AG09309 (cell line): Measurements from ENCODE around the gene HOXC10.

ENCODE experiments used
- DNase-seq: peaks from one replicate; pipeline ENCODE4 v3.0.0-alpha.2; 2010; ENCODE audit warnings: low read depth
- H3K4me3 ChIP-seq: 2 replicates; pipeline ENCODE4 v1.5.1; 2011; ENCODE audit warnings: mild to moderate bottlenecking, low read depth, low read length, moderate library complexity; ENCODE audit not compliant: control insufficient read depth
- TF ChIP-seq, protein P1 (sequence below): IDR thresholded peaks from 2 replicates; pipeline ENCODE4 v1.5.1; 2011; ENCODE audit warnings: mild to moderate bottlenecking, low read depth, low read length, inconsistent platforms; ENCODE audit not compliant: insufficient read depth, control insufficient read depth; ENCODE audit errors: missing control alignments

Gene HOXC10

DNA sequence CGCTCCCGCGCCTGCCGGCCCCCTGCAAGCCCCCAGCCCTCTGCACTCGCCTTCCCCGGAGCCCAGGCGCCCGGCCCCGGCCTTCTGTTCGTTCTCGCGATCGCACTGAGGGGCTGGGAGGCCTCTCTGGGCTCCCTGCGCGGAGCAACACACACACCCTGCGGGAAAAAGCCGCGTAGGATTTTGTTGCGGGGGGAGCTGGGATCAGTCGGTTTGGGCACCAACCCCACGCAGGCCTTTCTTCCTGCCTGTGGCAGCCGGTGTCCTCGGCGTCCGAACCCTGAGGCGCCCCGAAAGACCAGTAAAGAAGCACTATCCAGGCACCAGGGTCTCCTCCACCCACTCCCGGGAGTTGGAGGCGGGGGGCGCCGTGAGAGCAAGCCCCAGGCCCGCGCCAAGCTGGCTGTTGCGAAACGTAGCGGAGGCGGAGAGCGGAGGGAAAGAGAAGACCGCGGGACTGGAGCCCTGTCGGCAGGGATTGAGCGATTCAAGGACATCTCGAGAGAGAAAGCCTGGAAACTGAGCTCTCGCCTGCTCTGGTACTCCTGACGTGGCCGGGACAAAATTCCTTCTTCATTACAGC, 46.0 kb downstream of the HOXC10 start:
- no peak for DNase-seq
- TF ChIP-seq, protein P1, sequence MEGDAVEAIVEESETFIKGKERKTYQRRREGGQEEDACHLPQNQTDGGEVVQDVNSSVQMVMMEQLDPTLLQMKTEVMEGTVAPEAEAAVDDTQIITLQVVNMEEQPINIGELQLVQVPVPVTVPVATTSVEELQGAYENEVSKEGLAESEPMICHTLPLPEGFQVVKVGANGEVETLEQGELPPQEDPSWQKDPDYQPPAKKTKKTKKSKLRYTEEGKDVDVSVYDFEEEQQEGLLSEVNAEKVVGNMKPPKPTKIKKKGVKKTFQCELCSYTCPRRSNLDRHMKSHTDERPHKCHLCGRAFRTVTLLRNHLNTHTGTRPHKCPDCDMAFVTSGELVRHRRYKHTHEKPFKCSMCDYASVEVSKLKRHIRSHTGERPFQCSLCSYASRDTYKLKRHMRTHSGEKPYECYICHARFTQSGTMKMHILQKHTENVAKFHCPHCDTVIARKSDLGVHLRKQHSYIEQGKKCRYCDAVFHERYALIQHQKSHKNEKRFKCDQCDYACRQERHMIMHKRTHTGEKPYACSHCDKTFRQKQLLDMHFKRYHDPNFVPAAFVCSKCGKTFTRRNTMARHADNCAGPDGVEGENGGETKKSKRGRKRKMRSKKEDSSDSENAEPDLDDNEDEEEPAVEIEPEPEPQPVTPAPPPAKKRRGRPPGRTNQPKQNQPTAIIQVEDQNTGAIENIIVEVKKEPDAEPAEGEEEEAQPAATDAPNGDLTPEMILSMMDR: no peak

DNA sequence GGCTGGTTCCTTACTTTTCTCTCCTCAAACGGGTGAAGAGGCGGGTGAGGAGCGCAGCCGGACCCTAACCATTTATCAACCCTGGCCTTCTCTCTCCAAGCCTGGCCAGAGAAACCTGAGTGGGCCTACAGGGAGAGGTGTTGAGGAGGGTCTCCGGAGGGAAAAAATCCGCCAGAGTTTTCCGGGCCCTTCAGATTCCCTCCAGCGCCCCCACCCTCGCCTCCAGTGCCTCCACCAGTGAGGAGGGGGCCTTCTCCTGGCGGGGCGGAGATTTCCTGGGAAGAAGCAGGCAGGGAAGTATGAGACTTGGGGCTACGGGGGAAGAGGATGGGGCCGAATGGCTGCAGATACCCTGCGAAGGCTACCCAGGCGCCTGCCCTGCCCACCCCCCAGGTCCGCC, 46.5 kb downstream of the HOXC10 start:
- DNase-seq: no peak
- TF ChIP-seq, protein P1: no peak
- no peak overlapping the region for H3K4me3 ChIP-seq

More for the DNA sequence above, 46.0 kb downstream of the HOXC10 start:
- no peak overlapping the region; the same call in 1 of the 2 replicates for H3K4me3 ChIP-seq

DNA sequence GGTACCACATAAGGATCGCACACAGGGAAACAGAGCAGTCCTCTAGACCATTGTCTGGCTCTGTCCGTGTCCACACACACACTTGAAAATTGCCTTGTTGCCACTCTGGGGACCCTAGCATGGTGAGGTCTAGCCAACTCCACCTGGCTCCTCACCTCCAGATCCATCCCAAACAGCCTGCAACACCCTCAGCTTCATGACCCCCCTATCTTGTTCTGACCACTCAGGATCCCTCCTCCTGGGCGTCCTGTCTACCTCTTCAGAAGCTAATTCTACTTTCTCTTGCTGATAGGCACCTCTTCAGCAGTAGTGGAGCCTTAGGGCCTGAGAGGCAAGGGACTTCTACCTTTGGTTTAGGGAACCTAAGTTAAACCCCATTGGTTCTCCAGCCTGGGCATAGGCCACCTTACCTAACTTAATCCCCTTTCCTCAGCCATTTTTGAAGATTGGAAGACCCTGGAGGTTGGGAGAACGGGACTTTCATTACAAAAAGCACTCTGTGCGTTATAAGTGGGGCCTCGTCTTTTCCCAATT, 47.2 kb downstream of the HOXC10 start:
- TF ChIP-seq, protein P1: no peak
- no peak for DNase-seq
- H3K4me3 ChIP-seq: no peak overlapping the region

DNA sequence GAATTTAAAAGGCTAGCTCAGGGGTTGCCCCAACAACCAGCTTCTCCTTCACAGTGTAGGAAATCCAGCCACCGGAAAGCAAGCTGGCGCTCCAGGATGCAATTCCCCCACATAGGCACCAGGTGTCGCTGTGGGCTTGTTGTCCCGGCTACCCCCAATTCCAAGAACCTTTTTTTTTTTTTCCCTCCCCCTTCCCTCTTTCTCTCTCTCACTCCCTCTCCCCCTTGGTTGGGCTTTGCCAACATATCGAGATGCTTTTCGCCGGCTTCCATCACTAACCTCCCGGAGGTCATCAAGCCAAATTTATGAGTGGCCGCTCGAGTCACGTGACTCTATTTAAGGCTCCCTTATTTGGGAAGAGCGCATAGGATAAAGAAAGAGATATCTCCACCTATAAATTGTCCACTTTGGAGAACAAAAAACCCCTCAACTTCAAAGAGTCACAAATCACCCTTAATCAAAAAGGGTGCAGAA, 47.7 kb downstream of the HOXC10 start, which contains the start of gene HOXC5:
Gene HOXC5, plus strand, starts transcription at position 424 of the 474 bp plus-strand sequence. CDS start 73 bp downstream, outside the sequence.
- DNase-seq: no peak
- TF ChIP-seq, protein P1: peak; percentile 95
- H3K4me3 ChIP-seq: peak within 1 kb of the TSS; percentile 33

DNA sequence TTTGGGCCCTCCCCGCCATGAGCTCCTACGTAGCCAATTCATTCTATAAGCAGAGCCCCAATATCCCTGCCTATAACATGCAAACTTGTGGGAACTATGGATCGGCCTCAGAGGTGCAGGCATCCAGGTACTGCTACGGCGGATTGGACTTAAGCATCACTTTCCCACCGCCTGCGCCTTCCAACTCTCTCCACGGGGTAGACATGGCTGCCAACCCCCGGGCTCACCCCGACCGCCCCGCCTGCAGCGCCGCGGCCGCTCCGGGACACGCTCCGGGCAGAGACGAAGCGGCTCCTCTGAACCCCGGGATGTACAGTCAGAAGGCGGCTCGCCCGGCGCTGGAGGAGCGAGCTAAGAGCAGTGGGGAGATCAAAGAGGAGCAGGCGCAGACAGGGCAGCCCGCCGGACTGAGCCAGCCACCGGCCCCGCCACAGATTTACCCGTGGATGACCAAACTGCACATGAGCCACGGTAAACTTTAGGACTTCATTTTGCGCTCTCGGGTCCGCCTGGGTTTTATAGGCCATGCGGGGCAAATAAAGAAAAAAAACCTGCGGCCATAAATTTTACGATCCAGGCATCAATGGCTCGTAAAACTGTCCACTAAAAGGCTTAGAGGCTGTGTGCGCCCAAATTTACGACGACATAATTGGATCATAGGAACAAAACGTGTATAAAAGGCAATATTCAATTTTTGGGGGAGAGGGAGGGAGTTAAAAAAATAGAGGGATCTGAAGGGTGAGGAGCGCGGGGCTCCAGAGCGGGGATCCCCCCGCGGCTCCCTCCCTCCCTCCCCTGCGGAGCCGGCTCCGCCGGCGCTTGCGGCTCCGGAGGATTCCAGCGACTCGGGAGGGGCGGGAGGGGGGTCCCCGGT, 48.4 kb downstream of the HOXC10 start:
- TF ChIP-seq, protein P1: no peak
- H3K4me3 ChIP-seq: peak overlapping the region; percentile 33
- DNase-seq: no peak

DNA sequence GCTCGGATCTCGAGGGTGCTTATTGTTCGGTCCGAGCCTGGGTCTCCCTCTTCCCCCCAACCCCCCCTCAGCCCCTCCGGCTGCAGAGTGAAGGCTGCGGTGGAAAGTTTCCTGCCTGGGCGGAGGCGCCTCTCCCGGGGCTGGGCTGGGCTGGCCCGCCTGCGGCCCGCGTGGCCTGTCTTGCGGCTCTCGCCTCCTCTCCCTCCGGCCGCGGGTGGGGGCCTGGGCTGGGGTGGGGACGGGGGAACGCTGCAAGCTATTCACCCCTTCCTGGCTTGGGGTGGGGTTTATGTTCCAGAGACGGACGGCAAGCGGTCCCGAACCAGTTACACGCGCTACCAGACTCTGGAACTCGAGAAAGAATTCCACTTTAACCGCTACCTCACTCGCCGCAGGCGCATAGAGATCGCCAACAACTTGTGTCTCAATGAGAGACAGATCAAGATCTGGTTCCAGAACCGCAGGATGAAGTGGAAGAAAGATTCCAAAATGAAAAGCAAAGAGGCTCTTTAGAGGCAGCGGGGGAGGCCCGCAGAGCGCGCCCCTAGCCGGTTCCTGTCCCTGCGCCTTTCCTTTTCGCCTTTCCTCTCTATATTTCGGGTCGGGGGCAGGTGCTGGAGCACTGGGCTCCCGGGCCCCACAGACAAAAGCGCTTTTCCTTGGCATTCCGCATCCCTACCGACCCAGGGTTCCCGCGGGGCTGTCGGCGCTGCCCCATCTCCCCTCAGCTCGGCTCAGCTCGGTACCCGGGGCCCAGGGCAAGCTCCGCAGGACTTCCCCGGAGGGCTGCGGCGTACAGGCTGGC, 49.2 kb downstream of the HOXC10 start:
- TF ChIP-seq, protein P1: no peak
- DNase-seq: no peak
- peak overlapping the region; percentile 33 for H3K4me3 ChIP-seq
